HTERT RPE-1 (cell line): ENCODE data around the gene CCDC17.

Experiments used
- in situ Hi-C: fragments of 300-500 bp; cut with MboI; formaldehyde crosslinking; loops from 4 replicates; pipeline ENCODE4 v1.14.3; 2020; ENCODE audit warnings: low sequenced_read_pairs

Gene CCDC17

DNA sequence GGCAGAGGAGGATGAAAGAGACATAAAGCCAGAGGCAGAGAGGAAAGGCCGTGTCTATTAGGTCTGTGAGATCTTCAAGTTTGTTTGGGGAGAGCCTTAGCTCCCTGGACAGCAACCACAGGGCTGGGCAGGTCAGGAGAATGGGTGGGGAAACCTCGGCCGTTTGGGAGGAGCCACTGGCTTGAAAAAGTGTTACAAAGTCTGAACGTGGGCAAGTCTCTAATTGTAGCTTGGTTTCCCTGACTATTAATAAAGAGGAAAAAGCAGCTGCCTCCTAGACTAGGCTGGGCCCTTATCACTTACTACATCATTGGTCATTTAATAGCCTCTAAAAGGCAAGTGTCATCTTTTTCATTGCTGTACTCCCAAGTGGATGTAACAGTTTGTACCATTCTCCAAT lies at the start of gene CCDC17:
Gene CCDC17 (minus strand): TSS at position 83 of the 400 bp plus-strand sequence. CDS start 145 bp downstream, outside the sequence.
- in situ Hi-C loops = no loop called here

DNA sequence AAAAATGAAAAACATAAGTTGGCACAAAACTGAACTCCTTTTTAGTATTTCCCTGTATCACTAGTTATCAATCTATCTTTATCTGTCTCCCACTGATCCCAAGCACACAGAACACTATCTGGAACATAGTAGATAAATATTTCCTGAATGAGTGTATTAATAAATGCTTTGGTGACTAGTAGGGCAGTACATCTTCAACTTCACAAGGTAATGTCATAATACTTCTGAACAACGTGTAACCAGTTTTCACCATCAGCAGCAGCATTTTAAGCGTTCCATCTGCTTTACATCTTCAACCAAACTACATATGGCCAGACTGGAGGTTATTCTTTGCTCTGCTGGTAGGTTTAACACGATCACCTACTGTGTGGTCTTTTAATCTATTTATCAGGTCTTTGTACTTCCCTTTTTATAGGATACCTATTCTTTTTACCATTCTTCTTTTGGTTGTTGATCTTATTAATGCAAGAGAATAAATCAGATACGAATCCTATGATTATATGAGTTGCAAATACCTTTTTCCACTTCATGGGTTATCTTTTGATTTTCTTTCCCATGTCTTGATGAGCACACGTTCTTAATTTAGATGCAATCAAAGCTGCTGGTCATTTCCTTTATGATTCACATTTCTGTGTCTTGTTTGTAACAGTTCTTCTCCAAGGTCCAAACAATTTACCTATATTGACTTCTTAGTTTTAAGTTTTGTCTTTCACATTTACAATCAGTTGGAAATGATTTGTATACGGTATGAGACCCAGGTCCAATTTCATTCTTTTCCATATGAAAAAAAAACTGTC lies 46.2 kb upstream of the CCDC17 start:
- in situ Hi-C loops = no loop called here

DNA sequence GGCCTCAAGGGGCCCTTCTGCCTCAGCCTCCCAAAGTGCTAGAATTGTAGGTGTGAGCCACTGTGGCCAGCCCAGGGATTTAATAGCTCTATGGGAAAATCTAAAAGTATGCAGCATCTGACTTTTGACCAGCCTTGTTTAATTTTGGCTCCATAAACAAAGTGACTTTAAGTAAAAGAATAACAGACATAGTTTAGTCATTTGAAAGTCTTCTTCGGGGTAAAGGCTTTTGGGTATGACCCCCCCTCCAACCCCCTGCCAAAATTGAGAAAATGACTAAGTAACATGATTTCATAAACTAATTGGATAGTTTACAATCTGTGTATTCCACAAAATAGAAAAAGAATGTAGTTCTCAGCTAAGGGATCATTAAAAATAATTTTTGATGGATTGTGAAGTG lies 45.5 kb upstream of the CCDC17 start:
- in situ Hi-C loops = no loop called here

DNA sequence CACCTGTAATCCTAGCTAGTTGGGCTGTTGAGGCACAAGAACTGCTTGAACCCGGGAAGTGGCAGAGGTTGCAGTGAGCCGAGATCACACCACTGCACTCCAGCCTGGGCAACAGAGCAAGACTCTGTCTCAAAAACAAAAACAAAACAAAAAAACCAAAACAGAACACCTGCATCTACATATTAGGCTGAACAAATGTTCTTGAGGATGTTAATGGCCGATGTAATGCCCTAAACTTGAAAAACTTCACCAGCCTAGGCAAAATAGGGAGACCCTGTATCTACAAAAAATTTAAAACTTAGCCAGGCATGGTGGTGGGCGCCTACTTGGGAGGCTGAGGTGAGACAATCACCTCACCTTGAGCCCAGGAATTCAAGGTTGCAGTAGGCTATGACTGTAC lies 44.7 kb upstream of the CCDC17 start:
- in situ Hi-C loops = no loop called here

DNA sequence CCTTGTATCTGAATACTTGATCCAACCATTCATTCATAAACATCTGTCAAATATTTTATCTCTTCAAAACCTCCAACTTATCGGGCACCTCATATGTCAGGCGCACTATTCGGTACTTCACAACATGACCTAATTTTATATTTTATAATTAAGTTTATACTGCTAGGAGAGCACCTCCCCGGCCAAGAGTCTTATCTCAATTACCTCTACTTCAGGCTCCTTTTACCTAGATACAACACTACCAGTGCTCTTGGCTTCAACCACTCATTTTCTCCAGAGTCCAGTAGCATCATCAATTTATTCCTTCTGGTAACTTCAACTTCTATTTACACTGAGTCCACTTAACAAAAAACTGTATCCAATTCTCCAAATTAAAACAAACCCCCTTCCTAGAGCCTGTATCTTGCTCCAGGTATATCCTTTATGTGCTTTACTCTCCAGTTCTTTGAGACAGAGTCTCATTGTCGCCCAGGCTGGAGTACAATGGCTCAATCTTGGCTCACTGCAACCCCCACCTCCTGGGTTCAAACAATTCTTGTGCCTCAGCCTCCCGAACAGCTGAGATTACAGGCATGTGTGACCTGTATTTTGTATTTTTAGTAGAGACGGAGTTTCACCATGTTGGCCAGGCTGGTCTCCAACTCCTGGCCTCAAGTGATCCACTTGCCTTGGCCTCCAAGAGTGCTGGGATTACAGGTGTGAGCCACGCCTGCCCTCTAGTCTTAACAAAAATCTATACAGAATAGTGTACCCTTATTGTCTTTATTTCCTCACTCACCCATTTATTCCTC lies 43.7 kb upstream of the CCDC17 start:
- in situ Hi-C loops = no loop called here

DNA sequence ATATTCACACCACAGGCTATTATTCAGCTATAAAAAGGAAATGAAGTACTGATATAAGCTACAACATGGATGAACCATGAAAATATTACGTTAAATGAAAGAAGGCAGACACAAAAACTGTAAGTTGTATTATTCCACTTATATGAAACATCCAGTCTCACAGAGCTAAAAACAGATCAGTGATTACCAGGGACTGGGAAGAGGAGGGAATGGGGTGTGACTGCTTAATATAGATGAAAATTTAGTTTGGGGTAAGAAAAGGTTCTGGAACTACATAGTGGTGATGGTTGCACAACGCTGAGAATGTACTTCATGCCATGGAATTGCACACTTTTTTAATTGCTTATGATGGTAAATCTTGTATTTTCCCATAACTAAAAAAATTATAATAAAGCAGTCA lies 43.0 kb upstream of the CCDC17 start:
- in situ Hi-C loops = no loop called here

DNA sequence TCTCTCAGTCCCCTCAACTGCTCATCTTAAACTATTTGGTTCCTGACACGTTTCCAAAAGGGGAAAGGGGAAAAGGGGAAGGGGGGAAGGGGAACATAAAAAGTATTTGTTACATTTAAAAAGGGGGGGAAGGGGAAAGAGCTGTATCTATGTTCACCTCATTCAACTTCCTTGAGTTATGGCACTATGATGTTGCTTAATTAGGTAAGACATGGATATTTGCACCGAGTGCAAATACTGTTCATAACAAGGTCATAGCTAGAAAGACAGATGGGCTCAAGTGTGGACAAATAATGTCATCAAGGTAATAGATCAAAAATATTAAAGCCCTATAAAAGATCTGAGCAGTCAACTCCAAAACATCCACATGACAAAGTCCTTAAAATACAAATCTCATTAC lies 36.5 kb upstream of the CCDC17 start:
- in situ Hi-C loops = no loop called here

DNA sequence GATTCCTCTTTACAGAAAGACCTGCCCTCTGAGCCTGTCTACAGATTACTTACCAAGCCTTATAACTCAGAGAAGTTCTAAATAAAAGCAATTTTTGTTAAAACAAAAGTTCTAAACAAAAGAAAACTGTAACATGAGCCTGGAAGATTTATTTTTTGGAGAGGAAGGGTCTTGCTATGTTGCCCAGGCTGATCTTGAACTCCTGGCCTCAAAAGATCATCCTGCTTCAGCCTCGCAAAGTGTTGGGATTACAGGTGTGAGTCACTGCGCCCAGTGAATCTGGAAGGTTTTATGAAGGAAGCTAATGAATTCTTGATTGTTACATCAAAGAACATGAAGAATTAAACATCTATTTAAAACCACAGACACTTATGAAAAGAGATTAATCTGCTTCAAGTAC lies 35.4 kb upstream of the CCDC17 start:
- in situ Hi-C loops = no loop called here

DNA sequence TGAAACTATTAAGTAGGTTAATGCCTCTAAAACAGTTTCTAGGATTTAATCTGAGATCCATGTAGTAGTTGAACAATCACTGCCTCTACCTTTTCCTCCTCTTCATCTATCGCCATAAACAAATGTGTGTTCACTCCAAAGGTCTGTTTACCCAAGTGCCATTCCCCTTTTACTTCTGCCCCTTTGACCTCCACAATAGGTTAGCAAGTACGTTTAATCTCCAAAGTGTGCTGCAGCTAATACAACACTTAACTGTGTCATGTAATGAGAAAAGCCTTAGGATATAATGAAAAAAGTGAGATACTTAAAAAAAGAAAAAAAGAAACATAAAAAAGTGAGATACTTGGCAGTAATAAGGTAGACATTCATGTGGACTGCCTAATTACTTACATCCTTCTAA lies 34.3 kb upstream of the CCDC17 start:
- in situ Hi-C loops = no loop called here

DNA sequence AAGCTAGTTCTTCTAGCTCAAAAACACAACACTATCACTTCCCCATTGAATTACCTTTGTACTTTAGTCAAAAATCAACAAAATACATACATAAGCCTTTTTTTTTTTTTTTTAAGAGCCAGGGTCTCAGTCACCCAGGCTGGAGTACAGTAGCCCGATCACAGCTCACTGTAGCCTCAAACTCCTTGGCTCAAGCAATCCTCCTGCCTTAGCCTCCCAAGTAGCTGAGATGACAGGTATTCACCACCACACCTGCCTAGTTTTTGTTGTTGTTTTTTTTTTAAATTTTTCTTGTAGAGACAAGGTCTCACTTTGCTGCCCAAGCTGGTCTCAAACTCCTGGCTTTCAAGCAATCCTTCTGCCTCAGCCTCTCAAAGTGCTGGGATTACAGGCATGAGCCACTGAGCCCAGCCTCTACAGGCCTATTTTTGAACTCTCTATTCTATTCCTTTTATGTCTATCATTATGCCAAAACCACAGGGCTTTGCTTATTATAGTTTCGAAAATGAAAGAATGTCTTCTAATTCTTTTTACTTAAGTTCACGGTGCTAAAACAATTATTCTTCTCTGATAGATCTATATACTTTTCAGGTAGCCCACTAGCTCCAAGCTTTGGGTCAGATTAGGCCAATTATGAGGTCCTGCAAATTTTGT lies 32.8 kb upstream of the CCDC17 start:
- in situ Hi-C loops = no loop called here

DNA sequence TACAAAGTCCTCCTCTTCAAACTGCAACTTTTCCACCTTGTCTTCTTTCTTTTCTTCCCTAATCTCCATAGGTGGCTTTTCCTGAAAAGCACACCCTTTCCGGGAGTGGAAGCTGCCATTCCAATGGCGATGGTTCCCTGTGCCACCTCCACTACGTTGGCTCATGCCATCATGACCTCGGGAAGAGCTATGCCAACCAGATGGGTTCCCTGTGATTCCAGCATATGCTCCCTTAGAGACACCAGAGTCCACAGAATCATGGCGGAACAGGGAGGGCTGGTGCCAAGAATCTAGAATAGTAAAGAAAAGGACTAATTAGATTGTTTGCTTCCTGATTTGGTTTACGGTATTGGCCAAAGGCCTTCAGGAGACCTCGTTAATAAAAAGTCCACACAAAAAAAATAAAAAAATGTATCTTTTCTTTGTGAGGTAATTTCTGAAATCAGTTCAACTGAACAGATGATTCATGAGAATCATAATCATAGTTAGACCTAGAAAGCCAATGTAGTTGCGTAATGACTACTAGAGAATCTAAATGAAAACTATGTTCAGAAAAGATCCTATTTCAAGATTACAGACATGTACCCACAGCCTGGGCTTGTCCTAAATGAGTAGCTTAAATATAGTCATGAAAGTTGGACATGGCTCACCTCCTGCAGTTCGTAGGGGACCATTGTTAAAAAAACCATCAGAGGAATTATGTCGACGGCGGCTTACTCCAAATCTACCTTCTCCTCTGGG lies 30.9 kb upstream of the CCDC17 start:
- in situ Hi-C loops = no loop called here

DNA sequence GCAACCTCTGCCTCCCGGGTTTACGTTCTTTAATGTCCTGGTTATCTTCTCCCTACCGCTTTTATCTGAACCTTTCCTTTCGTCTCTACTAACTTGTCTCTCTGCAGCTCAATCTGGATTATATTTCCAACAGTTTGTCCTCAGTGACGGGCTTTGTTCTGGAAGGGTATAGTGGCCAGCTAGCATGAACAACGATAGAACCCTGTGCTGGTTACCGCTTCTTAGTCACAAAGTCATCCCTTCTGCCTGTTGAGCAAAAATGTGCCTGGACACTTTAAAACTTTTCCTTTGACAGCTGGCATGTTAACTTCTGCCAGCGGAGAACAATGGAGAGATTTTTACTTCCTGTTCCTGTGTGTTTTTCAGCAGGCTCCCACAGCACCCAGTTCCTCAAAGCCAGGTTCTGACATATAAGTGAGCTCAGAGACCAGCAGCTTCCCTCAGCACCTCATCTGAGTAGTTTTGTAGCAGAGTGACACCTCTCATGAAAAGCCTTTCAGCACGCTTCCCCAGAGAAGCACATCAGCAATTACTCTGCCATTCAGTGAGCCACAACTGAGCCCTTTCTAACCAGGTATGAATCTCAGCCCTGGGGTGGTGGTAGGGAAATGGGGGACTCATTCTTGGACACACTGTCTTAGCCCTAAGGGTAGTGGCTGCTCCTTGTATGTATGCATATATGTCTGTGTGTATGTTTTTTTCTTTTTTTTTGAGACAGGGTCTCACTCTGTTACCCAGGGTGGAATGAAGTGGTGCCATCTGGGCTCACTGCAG lies 23.6 kb upstream of the CCDC17 start:
- in situ Hi-C loops = no loop called here

DNA sequence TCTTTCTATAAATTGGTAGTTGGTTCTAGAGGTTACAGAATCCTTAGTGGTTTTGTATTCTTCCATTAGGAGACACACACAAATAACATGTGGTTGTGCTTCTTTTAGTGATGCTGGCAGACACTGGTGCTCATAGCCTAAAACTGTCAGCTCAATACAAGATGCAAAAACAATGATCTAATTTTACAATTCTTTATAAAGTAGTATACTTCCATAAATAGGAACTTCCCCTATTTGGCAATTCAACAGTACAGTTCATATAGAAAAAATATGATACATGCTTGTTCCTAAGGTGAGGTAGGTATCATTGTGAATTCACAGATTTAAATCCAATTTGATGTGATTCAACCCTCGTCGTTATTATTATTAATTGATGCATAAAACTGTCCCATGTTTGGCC lies 20.8 kb upstream of the CCDC17 start:
- in situ Hi-C loops = no loop called here

DNA sequence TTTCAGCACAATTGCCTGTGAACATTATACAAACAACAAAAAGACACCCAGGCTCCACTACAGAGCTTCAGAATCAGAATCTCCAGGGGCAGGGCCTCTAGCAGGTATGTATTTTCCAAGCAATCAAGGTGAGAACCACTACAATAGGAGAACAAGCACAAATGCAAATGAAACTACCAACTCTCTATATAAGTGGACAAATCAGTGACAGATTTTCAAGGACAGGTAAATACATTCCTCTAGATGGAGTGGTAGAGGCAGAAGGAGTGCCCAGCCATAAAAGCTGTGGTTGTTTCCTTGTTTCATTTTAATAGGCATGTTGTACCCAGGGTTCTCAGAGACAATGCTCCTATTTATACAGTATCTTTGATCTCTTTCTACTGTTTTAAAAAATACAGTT lies 20.1 kb upstream of the CCDC17 start:
- in situ Hi-C loops = no loop called here

DNA sequence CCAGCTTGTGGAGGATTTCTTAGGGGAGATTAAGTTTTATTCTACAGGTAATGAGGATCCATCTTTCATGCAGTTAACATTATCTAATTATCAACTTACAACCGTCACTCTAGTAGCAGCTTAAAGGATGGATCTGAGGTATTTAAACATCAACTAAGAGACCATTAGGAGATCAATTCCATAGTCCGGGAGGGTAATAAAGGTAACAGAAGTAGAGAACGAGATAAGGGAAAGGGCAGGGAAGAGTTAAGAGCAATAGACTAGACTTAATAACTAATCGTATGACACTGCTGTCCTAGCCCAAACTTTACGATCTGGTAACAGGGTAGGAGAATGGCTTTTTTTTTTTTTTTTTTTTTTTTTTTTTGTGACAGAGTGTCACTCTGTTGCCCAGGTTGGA lies 19.5 kb upstream of the CCDC17 start:
- in situ Hi-C loops = no loop called here

DNA sequence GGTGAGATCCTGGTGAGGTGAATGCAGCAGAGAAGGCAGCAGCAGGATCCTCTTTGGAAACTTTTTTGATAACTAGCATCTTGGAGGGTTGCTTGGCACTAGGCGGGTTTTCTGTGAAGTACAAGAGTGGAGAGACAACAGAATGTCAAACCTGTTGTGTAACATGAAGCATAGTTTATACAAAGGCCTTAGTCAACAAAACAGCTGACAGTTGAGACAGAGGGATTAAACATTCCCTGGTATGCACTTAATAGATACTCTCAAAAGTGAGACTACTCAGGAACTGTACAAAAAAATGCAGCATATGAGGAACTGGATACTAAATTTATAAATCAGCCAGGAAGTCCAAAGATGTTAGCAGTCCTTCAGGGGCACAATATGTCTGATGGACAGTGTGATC lies 16.4 kb upstream of the CCDC17 start:
- in situ Hi-C loops = no loop called here

DNA sequence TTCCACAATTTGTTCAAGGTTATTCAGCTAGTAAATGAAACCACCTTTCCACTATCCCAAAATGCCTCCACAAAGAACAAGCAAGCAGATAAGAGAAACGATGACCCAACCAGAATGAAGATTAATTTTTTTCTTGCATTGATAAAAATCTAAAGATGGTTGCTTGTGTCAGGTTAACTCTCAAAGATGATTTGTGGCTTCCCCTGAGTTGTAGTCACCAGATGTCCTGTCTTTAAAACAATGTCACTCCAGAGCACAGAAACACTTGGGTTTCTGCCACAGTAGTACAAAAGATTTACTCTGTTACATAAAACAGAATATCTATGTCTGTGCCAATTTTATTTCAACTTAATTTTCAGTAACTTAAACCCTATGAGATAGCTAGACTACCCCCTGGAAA lies 11.4 kb upstream of the CCDC17 start:
- in situ Hi-C loops = no loop called here

DNA sequence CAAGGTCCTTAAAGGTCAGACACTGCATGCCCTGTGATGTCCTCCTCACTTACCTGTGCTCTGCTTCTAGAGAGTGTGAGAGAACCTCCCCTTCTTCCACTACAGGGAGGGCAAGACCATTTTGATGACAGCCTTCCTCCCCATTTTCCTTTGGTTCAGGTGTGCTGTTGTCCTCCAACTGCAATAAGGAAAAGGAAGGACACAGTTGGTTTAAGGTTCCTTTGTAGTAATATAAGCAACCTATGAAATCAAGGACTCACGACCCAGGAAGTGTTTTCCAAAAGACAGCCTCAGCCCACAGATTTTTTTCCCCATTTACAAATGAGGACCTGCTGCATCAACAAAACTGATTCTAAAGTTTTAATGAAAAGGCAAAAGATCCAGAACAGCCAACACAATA lies 6.6 kb upstream of the CCDC17 start:
- in situ Hi-C loops = no loop called here

DNA sequence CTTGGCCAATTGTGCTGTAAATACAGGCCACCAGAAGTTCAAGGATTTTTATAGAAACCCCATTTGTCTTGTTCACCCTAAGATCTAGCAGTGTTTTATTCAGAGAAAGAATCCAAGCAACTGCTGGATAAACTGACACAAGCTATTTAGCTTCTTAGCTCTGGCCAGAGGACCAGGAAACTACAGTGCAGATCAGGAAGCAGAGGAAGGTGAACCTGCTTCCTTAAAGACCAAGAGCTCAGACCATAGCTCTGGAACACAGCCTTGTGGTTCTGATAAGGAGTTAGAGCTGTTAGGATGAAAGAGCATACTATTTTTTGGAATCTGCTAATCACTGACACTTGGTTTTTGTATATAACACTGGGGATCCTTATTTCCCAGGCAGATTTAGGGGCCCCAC lies 5.2 kb upstream of the CCDC17 start:
- in situ Hi-C loops = no loop called here
